GM21367 (cell line): ENCODE measurements around the gene ACTL8.

Source experiments
- ATAC-seq: cut with Tn5 transposase; IDR thresholded peaks from one replicate; pipeline ENCODE4 v1.9.1; 2021; ENCODE audit not compliant: unreplicated experiment

ACTL8 gene

GRCh38 chr1:17874231-17874630 is 119.1 kb downstream of the ACTL8 start:
- ATAC-seq, result no peak

- ATAC-seq, result no peak
These were observed 119.6 kb downstream of the ACTL8 start for GRCh38 chr1:17874710-17875109.

- ATAC-seq, result no peak
These were observed 120.2 kb downstream of the ACTL8 start for GRCh38 chr1:17875171-17875881.

- no peak for ATAC-seq
These were observed 120.7 kb downstream of the ACTL8 start for GRCh38 chr1:17875882-17876280.
